Measurements from ENCODE around the gene XRCC5.

Gene XRCC5

DNA sequence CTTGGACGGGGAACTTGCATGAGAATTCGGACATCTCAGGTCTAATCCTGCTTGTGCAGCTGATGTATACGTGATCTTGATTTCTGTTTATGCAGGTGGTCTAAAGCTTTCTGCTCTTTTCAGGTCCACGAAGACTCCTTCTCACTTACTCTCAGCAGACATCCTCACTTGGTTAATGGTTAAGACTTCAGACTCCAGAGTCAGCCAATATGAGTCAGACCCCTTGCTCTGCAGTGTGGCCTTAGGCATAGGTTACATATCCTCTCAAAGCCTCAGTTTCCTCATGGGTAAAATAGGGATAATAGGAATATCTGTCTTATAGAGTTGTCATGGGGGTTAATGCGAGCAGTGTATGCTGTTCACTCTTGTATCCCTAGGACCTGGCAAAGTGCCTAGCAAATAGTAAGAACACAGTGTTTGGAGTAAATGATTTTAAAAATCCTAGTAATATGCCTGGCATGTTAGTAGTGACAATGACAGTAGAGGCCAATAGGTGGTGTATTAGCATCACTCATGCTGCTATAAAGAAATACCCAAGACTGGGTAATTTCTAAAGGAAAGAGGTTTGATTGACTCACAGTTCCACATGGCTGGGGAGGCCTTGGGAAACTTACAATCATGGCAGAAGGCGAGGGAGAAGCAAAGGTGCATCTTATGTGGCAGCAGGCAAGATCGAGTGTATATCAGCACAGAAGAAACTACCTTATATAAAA, 42.3 kb downstream of the XRCC5 start:
- Histone ChIP-seq H3K4me1 (no peaks in the 10 kb centered on the region), H3K27ac (no peak overlapping the region), H3K4me3 (ENCODE audit: low read depth, low read length) (no peak overlapping the region), H3K4me2 (ENCODE audit: low read length) (no peak overlapping the region), H3K9me3 (ENCODE audit: control insufficient read depth, low read length) (no peaks in the 10 kb centered on the region), H2AFZ (no peak overlapping the region), H3K9ac (no peak overlapping the region), H3K36me3 (ENCODE audit: control insufficient read depth, insufficient read depth, low read length) (no peaks in the 10 kb centered on the region), H3K27me3 (ENCODE audit: control insufficient read depth, insufficient read depth, low read length) (no peaks in the 10 kb centered on the region), H3K79me2 (peaks cover 9% of the 10 kb centered on the region)
- TF ChIP-seq, protein P1, sequence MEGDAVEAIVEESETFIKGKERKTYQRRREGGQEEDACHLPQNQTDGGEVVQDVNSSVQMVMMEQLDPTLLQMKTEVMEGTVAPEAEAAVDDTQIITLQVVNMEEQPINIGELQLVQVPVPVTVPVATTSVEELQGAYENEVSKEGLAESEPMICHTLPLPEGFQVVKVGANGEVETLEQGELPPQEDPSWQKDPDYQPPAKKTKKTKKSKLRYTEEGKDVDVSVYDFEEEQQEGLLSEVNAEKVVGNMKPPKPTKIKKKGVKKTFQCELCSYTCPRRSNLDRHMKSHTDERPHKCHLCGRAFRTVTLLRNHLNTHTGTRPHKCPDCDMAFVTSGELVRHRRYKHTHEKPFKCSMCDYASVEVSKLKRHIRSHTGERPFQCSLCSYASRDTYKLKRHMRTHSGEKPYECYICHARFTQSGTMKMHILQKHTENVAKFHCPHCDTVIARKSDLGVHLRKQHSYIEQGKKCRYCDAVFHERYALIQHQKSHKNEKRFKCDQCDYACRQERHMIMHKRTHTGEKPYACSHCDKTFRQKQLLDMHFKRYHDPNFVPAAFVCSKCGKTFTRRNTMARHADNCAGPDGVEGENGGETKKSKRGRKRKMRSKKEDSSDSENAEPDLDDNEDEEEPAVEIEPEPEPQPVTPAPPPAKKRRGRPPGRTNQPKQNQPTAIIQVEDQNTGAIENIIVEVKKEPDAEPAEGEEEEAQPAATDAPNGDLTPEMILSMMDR (IDR thresholded peaks at IDR 0.05), result no peak

DNA sequence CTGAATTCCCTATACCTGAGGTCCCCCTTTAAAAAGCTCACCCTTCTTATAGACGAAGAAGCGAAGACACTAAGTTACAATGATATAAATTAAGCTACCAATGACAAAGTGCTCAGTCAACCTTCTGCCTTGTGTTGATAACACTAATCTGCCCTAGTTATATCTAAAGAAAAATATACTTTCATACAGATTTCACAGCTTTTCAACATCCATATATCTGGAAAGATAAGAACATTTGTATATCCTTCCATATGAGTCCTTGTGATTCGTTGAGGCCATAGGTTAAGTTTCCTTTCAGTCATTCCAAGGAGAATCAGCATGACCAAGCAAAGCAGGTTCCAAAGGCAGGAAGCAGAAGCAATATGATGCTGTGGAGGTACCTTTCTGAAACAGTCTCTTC, 46.8 kb downstream of the XRCC5 start:
- peaks cover 7% of the 10 kb centered on the region for H3K79me2 ChIP-seq
- H3K27me3 ChIP-seq (ENCODE audit: control insufficient read depth, insufficient read depth, low read length), result no peaks in the 10 kb centered on the region
- no peak overlapping the region for H3K9ac ChIP-seq
- no peak overlapping the region for H3K4me2 ChIP-seq (ENCODE audit: low read length)
- no peaks in the 10 kb centered on the region for H3K4me1 ChIP-seq
- no peaks in the 10 kb centered on the region for H3K9me3 ChIP-seq (ENCODE audit: control insufficient read depth, low read length)
- no peak overlapping the region for H2AFZ ChIP-seq
- no peaks in the 10 kb centered on the region for H3K36me3 ChIP-seq (ENCODE audit: control insufficient read depth, insufficient read depth, low read length)
- TF ChIP-seq, protein P1 (IDR thresholded peaks at IDR 0.05), result no peak
- no peak overlapping the region for H3K4me3 ChIP-seq (ENCODE audit: low read depth, low read length)
- H3K27ac ChIP-seq, result no peak overlapping the region

DNA sequence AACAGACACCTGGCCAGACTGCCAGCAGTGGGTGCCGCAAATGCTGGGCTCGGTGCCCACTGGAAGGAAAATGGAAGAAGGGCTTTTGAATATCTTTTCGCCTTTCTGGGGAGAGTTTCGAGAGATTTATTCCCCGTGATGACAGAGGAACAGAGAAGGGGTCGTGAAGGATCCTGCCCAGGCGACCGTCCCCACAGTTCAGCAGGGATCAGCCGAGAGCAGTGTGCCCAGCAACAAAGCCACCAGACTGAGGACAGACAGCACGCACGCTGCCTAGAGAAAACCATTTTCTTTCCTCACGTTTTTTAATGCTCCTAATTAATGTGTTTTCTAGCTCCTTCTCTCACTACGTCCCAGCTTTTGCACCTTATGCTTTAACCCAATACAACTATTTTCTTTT, 47.7 kb downstream of the XRCC5 start:
- Histone ChIP-seq H3K79me2 (peaks cover 4% of the 10 kb centered on the region), H3K4me3 (ENCODE audit: low read depth, low read length) (no peak overlapping the region), H3K4me1 (no peaks in the 10 kb centered on the region), H3K27ac (no peak overlapping the region), H3K27me3 (ENCODE audit: control insufficient read depth, insufficient read depth, low read length) (no peaks in the 10 kb centered on the region), H2AFZ (no peak overlapping the region), H3K9me3 (ENCODE audit: control insufficient read depth, low read length) (no peaks in the 10 kb centered on the region), H3K4me2 (ENCODE audit: low read length) (no peak overlapping the region), H3K36me3 (ENCODE audit: control insufficient read depth, insufficient read depth, low read length) (no peaks in the 10 kb centered on the region), H3K9ac (no peak overlapping the region)
- TF ChIP-seq, protein P1 (IDR thresholded peaks at IDR 0.05), result no peak

DNA sequence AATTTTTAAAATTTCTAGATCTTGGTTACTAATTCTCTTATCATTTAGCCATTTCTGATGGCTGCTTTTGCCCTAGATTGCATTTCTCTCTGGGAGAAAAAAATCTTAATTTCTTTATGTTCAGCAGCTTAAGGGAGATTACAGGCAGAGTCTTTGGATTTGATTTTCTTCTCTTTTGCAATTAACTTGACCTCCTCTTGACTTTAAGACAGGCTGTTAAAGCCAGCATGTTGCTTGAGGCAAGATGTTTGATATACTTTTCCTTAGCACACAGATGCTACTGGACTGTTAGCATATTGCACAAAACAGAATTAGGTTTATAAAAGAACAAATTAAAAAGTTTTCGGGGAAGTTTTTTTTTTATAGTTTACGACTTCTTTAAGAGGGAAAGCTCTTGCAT, 50.0 kb downstream of the XRCC5 start:
- no peaks in the 10 kb centered on the region for H3K4me1 ChIP-seq
- no peak overlapping the region for H3K4me3 ChIP-seq (ENCODE audit: low read depth, low read length)
- peaks cover 4% of the 10 kb centered on the region for H3K79me2 ChIP-seq
- no peaks in the 10 kb centered on the region for H3K36me3 ChIP-seq (ENCODE audit: control insufficient read depth, insufficient read depth, low read length)
- H3K9ac ChIP-seq, result no peak overlapping the region
- no peak overlapping the region for H3K4me2 ChIP-seq (ENCODE audit: low read length)
- no peaks in the 10 kb centered on the region for H3K27me3 ChIP-seq (ENCODE audit: control insufficient read depth, insufficient read depth, low read length)
- no peaks in the 10 kb centered on the region for H3K9me3 ChIP-seq (ENCODE audit: control insufficient read depth, low read length)
- H2AFZ ChIP-seq, result no peak overlapping the region
- TF ChIP-seq, protein P1 (IDR thresholded peaks at IDR 0.05), result no peak
- no peak overlapping the region for H3K27ac ChIP-seq

DNA sequence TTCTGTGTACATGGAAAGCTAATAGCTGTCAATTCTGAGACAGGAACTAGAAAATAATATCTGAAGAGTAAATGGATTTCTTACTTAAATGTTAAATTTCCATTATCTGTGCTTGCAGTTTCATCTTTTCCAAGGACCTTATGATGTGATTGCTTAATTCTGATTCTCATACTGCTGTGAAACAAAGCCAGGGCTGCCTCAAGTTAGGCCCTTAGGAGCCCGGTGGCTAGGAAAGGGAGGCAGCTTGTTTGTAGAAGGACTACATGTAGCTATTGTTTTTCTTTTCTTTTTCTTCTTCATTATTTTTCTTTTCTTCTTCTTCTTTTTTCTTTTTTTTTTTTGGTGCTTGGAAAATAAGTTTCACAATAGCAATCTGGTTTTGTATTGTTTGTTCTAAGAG, 50.5 kb downstream of the XRCC5 start:
- Histone ChIP-seq H3K9ac (no peak overlapping the region), H3K4me3 (ENCODE audit: low read depth, low read length) (no peak overlapping the region), H3K79me2 (peaks cover 4% of the 10 kb centered on the region), H3K27me3 (ENCODE audit: control insufficient read depth, insufficient read depth, low read length) (no peaks in the 10 kb centered on the region), H3K36me3 (ENCODE audit: control insufficient read depth, insufficient read depth, low read length) (no peaks in the 10 kb centered on the region), H3K9me3 (ENCODE audit: control insufficient read depth, low read length) (no peaks in the 10 kb centered on the region), H3K4me1 (no peaks in the 10 kb centered on the region), H3K4me2 (ENCODE audit: low read length) (no peak overlapping the region), H3K27ac (no peak overlapping the region), H2AFZ (no peak overlapping the region)
- TF ChIP-seq, protein P1 (IDR thresholded peaks at IDR 0.05), result no peak
